ENCODE results near the gene MAP2K4.

GRCh38 chr17:12099412-12099811 lies 78.7 kb downstream of the MAP2K4 start:
- TF ChIP-seq POLR2AphosphoS5 (IDR thresholded peaks at IDR 0.05; ENCODE audit: low read depth, low read length): no peak
- no peak for TF ChIP-seq RAD21 (IDR thresholded peaks at IDR 0.05 in 1 of 2, conservative IDR thresholded peaks at IDR 0.05 in 1 of 2; ENCODE audit: low read depth in 2 of 2, low read length in 2 of 2)
- no peak for TF ChIP-seq CTCF (IDR thresholded peaks at IDR 0.05; ENCODE audit: control extremely low read depth in 1 of 3, insufficient read depth in 1 of 3, low read depth in 1 of 3, low read length in 3 of 3)
- TF ChIP-seq JUND (IDR thresholded peaks at IDR 0.05; ENCODE audit: low read length): no peak
